ENCODE measurements around the gene SMAD6. TPM values are rescaled to one million over a fixed set of nuclear protein-coding genes. Genes with fewer than 3 reads are reported as not detected.

Gene SMAD6
- total RNA-seq, 1 donor from 2014 or later = 20.3 TPM

- DNase-seq = no peak
- Histone ChIP-seq H3K4me3 (no peak overlapping the region), H3K27ac (replicated peaks) (peak overlapping the region; percentile 75), H3K36me3 (no peaks in the 10 kb centered on the region), H3K4me1 (peaks cover 81% of the 10 kb centered on the region), H3K9me3 (replicated peaks) (no peaks in the 10 kb centered on the region), H3K27me3 (ENCODE audit: low read depth) (no peaks in the 10 kb centered on the region)
- intact Hi-C loops (cut with micrococcal nuclease) = loop anchor here (10.0 kb wide), 2 partner anchors 71 to 161 kb away; partner anchors contain the start of gene SMAD6
- no peak for TF ChIP-seq CTCF (IDR thresholded peaks at IDR 0.05; ENCODE audit: borderline replicate concordance)
These were observed 73.4 kb downstream of the SMAD6 start for GRCh38 chr15:66775127-66776105.

- DNase-seq = no peak
- intact Hi-C loops (cut with micrococcal nuclease) = loop anchor here (10.0 kb wide), 2 partner anchors 72 to 162 kb away; partner anchors contain the start of gene SMAD6
These were observed 75.0 kb downstream of the SMAD6 start for GRCh38 chr15:66777054-66777453.

GRCh38 chr15:66777596-66778313 lies 75.7 kb downstream of the SMAD6 start:
- no peak for TF ChIP-seq CTCF (IDR thresholded peaks at IDR 0.05; ENCODE audit: borderline replicate concordance)
- DNase-seq = no peak
- intact Hi-C loops (cut with micrococcal nuclease) = loop anchor here (10.0 kb wide), 2 partner anchors 73 to 163 kb away; partner anchors contain the start of gene SMAD6
- H3K4me1 ChIP-seq = peaks cover 58% of the 10 kb centered on the region
- H3K9me3 ChIP-seq (replicated peaks) = no peaks in the 10 kb centered on the region
- no peak overlapping the region for H3K27ac ChIP-seq (replicated peaks)
- no peak overlapping the region for H3K4me3 ChIP-seq
- H3K27me3 ChIP-seq (ENCODE audit: low read depth) = no peaks in the 10 kb centered on the region
- peaks cover 6% of the 10 kb centered on the region for H3K36me3 ChIP-seq

More at GRCh38 chr15:66777054-66777453, 75.0 kb downstream of the SMAD6 start:
- no peak overlapping the region for H3K27ac ChIP-seq (replicated peaks)
- H3K9me3 ChIP-seq (replicated peaks) = no peaks in the 10 kb centered on the region
- no peak overlapping the region for H3K4me3 ChIP-seq
- H3K27me3 ChIP-seq (ENCODE audit: low read depth) = no peaks in the 10 kb centered on the region
- TF ChIP-seq CTCF (IDR thresholded peaks at IDR 0.05; ENCODE audit: borderline replicate concordance) = no peak
- H3K36me3 ChIP-seq = peaks cover 6% of the 10 kb centered on the region
- peaks cover 64% of the 10 kb centered on the region for H3K4me1 ChIP-seq

- no peak overlapping the region for H3K4me3 ChIP-seq
- no peak for TF ChIP-seq CTCF (IDR thresholded peaks at IDR 0.05; ENCODE audit: borderline replicate concordance)
- peaks cover 58% of the 10 kb centered on the region for H3K4me1 ChIP-seq
- H3K27ac ChIP-seq (replicated peaks) = no peak overlapping the region
- no peak for DNase-seq
- intact Hi-C loops (cut with micrococcal nuclease) = loop anchor here (10.0 kb wide), 2 partner anchors 73 to 163 kb away; partner anchors contain the start of gene SMAD6
- H3K9me3 ChIP-seq (replicated peaks) = no peaks in the 10 kb centered on the region
- H3K36me3 ChIP-seq = peaks cover 8% of the 10 kb centered on the region
- H3K27me3 ChIP-seq (ENCODE audit: low read depth) = no peaks in the 10 kb centered on the region
These were observed 76.3 kb downstream of the SMAD6 start for GRCh38 chr15:66778314-66778665.

GRCh38 chr15:66778716-66779115 lies 76.7 kb downstream of the SMAD6 start:
- Histone ChIP-seq H3K9me3 (replicated peaks) (no peaks in the 10 kb centered on the region), H3K4me1 (peaks cover 58% of the 10 kb centered on the region), H3K27me3 (ENCODE audit: low read depth) (no peaks in the 10 kb centered on the region), H3K36me3 (peaks cover 11% of the 10 kb centered on the region), H3K27ac (replicated peaks) (no peak overlapping the region), H3K4me3 (no peak overlapping the region)
- no peak for DNase-seq
- TF ChIP-seq CTCF (IDR thresholded peaks at IDR 0.05; ENCODE audit: borderline replicate concordance) = no peak
- intact Hi-C loops (cut with micrococcal nuclease) = loop anchor here (10.0 kb wide), 2 partner anchors 74 to 164 kb away; partner anchors contain the start of gene SMAD6
